HFF-Myc (cell line): ENCODE results near the gene PIWIL4.
"Not testable (repeated sequence)": the region's sequence is repeated elsewhere in the genome, so short reads cannot be mapped to it uniquely, and the experiment has no call there.

ENCODE experiments used
- DNase-seq: peaks from one replicate; pipeline ENCODE4 v3.0.0-alpha.2; 2011; ENCODE audit warnings: low read depth; ENCODE audit errors: extremely low read depth
- H3K4me3 ChIP-seq: replicated peaks from 2 replicates; pipeline ENCODE4 v1.5.1; 2011; ENCODE audit warnings: low read depth, mild to moderate bottlenecking, control low read depth, low read length
- CTCF ChIP-seq: IDR thresholded peaks from 2 replicates; pipeline ENCODE4 v1.5.1; 2012; ENCODE audit warnings: mild to moderate bottlenecking, low read depth, low read length, control low read depth; ENCODE audit errors: missing control alignments

The PIWIL4 gene

GRCh38 chr11:94568717-94569116 lies 1.5 kb downstream of the PIWIL4 start:
- DNase-seq, result no peak
- no peak for TF ChIP-seq CTCF
- H3K4me3 ChIP-seq, result no peak overlapping the region

- not testable (repeated sequence) for DNase-seq, H3K4me3 ChIP-seq
These were observed 5.8 kb downstream of the PIWIL4 start for GRCh38 chr11:94572975-94573374.

- H3K4me3 ChIP-seq, result 0 out of 2 replicates have a peak overlapping the region, but pooled peaks have one; percentile 2
- TF ChIP-seq CTCF, result no peak
- DNase-seq, result peak; percentile 50
These were observed 7.2 kb downstream of the PIWIL4 start for GRCh38 chr11:94574193-94574961.

DNA sequence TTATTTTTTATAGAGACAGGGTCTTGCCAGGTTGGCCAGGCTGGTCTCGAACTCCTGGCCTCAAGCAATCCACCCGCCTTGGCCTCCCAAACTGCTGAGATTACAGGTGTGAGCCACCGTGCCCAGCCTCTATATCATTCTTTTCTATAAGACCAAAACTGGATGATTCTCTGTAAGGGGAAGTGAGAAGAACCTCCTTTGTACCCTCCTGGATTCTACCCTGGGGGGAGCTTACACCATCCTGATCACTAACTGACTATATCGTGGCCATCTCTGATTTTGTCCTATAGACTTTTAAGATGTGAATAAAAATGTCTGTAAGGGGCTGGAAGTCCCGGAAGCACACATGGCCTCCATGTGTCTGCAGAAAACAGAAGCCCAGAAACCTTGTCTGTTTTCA lies 9.1 kb downstream of the PIWIL4 start:
- DNase-seq, result no peak
- TF ChIP-seq CTCF, result no peak
- no peak overlapping the region for H3K4me3 ChIP-seq

DNA sequence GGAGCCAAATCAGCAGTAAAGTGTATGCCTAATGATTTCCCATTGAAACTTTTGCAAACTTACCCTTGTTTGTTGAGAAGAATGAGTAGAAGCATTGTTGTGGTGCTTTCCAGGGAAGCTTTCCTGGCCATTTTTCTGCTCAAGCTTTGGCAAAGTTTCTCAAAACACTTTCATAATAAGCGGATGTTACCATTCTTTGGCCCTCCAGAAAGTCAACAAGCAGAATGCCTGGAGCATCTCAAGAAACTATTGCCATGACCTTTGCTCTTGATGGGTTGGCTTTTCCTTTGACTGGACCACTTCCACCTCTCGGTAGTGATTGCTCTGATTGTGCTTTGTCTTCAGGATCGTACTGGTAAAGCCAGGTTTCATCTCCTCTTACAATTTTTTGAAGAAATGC lies 10.7 kb downstream of the PIWIL4 start:
- DNase-seq, result no peak
- no peak overlapping the region for H3K4me3 ChIP-seq

GRCh38 chr11:94581926-94582325 lies 14.8 kb downstream of the PIWIL4 start:
- no peak for TF ChIP-seq CTCF
- no peak for DNase-seq
- H3K4me3 ChIP-seq, result no peak overlapping the region

More for the DNA sequence above, 10.7 kb downstream of the PIWIL4 start:
- TF ChIP-seq CTCF, result no peak

DNA sequence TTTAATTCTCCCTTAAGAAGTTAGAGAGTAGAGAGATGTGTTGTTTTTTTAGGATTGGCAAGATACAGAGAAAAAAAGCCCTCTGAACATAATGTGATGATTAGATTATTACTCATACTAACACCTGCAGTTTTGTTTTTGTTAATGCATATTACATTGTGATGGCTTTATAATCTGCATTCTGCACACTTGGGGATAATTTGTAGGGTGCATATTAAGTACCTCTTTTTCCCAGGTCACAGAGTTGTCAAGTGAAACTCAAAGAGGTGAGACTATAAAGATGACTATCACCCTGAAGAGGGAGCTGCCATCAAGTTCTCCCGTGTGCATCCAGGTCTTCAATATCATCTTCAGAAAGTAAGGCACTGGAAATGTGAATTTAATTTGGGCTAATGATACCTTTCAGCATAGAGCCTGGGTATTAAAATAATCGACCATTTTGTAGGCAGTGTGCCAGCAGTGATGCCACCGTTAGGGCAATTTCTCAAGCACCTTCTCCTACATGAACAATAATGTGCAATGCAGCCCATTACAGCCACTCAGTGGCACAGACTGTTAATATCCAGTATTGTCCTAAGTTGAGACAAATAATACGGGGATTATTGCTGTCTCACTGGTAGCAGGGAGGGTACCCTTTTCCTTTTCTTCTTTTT lies 16.2 kb downstream of the PIWIL4 start:
- H3K4me3 ChIP-seq, result no peak overlapping the region
- DNase-seq, result no peak
- TF ChIP-seq CTCF, result no peak
